ENCODE results near the gene GMCL1. TPM values are rescaled to one million over a fixed set of nuclear protein-coding genes. Genes with fewer than 3 reads are reported as not detected.

The GMCL1 gene
- total and polyA plus RNA-seq, 2 experiments from 2014 or later, result 27.0 to 27.3 TPM

DNA sequence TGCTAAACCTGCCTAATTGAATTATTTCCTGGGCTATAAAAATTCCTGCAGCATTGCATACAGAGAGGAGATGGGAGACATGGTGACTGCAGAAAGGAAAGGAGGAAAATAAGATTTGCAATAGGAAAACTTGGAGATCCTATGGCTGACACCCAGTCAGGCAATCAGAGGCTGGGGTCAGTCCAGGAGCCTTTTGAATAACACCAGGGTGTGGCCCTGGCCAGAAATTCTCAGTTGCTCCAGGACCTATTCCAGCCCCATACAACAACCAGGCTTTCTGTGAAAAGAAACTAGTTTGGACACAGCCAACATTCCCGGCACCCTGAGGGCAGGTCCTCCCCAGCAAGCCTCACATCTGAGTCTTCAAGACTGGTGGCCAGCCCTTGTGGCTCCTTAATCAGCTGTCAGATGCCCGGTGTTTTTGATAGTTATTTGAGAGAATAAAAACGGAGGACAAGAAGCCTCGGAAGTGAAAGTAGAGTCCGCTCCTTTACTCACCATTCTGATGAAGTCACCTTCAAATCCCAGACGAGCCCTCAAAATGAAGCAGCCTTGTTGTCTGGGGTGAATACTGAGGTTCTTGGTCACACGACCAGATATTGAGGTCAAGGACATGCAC is 31.1 kb upstream of the GMCL1 start:
- H3K4me2 ChIP-seq, result no peak overlapping the region
- no peak overlapping the region for H3K27ac ChIP-seq (ENCODE audit: low read depth)
- peaks cover 4% of the 10 kb centered on the region; the same call in 1 of the 3 replicates for H3K9me3 Mint-ChIP-seq
- H2AFZ ChIP-seq, result no peak overlapping the region
- peaks cover 5% of the 10 kb centered on the region; the same call in 1 of the 2 replicates for H3K4me1 ChIP-seq (ENCODE audit: insufficient read depth)
- H3K9me2 ChIP-seq (ENCODE audit: insufficient read depth), result no peaks in the 10 kb centered on the region
- H3K36me3 Mint-ChIP-seq (ENCODE audit: low read depth), result peaks cover 4% of the 10 kb centered on the region; the same call in 2 of the 3 replicates
- H3K79me2 ChIP-seq (replicated peaks; ENCODE audit: insufficient read depth), result no peaks in the 10 kb centered on the region
- ATAC-seq (peak; percentile 40), DNase-seq (ENCODE audit: low spot score) (no peak)
- H3F3A ChIP-seq (replicated peaks; ENCODE audit: low read depth), result no peaks in the 10 kb centered on the region
- peaks cover 4% of the 10 kb centered on the region for H3K27me3 Mint-ChIP-seq (ENCODE audit: insufficient read depth, low read depth, poor library complexity)
- H3K27me3 ChIP-seq (ENCODE audit: insufficient read depth), result no peaks in the 10 kb centered on the region
- no peaks in the 10 kb centered on the region for H3K36me3 ChIP-seq (ENCODE audit: insufficient read depth)
- H3K4me3 Mint-ChIP-seq, result no peak overlapping the region
- TF ChIP-seq JUNB (IDR thresholded peaks at IDR 0.05; ENCODE audit: unreplicated experiment) (no peak), ZNF114 (CRISPR knock-in tag; IDR thresholded peaks at IDR 0.05) (no peak), EZH2 (IDR thresholded peaks at IDR 0.05; ENCODE audit: low read depth, unreplicated experiment) (no peak), NANOG (IDR thresholded peaks at IDR 0.05; ENCODE audit: borderline replicate concordance) (no peak), ZNF331 (CRISPR knock-in tag; IDR thresholded peaks at IDR 0.05; ENCODE audit: low read depth) (no peak), POLR2AphosphoS5 (IDR thresholded peaks at IDR 0.05; ENCODE audit: low read depth) (no peak)
- TF ChIP-seq, protein P1, sequence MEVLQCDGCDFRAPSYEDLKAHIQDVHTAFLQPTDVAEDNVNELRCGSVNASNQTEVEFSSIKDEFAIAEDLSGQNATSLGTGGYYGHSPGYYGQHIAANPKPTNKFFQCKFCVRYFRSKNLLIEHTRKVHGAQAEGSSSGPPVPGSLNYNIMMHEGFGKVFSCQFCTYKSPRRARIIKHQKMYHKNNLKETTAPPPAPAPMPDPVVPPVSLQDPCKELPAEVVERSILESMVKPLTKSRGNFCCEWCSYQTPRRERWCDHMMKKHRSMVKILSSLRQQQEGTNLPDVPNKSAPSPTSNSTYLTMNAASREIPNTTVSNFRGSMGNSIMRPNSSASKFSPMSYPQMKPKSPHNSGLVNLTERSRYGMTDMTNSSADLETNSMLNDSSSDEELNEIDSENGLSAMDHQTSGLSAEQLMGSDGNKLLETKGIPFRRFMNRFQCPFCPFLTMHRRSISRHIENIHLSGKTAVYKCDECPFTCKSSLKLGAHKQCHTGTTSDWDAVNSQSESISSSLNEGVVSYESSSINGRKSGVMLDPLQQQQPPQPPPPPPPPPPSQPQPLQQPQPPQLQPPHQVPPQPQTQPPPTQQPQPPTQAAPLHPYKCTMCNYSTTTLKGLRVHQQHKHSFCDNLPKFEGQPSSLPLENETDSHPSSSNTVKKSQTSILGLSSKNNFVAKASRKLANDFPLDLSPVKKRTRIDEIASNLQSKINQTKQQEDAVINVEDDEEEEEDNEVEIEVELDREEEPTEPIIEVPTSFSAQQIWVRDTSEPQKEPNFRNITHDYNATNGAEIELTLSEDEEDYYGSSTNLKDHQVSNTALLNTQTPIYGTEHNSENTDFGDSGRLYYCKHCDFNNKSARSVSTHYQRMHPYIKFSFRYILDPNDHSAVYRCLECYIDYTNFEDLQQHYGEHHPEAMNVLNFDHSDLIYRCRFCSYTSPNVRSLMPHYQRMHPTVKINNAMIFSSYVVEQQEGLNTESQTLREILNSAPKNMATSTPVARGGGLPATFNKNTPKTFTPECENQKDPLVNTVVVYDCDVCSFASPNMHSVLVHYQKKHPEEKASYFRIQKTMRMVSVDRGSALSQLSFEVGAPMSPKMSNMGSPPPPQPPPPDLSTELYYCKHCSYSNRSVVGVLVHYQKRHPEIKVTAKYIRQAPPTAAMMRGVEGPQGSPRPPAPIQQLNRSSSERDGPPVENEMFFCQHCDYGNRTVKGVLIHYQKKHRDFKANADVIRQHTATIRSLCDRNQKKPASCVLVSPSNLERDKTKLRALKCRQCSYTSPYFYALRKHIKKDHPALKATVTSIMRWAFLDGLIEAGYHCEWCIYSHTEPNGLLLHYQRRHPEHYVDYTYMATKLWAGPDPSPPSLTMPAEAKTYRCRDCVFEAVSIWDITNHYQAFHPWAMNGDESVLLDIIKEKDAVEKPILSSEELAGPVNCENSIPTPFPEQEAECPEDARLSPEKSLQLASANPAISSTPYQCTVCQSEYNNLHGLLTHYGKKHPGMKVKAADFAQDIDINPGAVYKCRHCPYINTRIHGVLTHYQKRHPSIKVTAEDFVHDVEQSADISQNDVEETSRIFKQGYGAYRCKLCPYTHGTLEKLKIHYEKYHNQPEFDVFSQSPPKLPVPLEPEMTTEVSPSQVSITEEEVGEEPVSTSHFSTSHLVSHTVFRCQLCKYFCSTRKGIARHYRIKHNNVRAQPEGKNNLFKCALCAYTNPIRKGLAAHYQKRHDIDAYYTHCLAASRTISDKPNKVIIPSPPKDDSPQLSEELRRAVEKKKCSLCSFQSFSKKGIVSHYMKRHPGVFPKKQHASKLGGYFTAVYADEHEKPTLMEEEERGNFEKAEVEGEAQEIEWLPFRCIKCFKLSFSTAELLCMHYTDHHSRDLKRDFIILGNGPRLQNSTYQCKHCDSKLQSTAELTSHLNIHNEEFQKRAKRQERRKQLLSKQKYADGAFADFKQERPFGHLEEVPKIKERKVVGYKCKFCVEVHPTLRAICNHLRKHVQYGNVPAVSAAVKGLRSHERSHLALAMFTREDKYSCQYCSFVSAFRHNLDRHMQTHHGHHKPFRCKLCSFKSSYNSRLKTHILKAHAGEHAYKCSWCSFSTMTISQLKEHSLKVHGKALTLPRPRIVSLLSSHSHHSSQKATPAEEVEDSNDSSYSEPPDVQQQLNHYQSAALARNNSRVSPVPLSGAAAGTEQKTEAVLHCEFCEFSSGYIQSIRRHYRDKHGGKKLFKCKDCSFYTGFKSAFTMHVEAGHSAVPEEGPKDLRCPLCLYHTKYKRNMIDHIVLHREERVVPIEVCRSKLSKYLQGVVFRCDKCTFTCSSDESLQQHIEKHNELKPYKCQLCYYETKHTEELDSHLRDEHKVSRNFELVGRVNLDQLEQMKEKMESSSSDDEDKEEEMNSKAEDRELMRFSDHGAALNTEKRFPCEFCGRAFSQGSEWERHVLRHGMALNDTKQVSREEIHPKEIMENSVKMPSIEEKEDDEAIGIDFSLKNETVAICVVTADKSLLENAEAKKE (CRISPR knock-in tag; IDR thresholded peaks at IDR 0.05), result no peak
- no peak overlapping the region for H3K27ac Mint-ChIP-seq
- H3K4me3 ChIP-seq, result no peak overlapping the region
- no peaks in the 10 kb centered on the region for H4K20me1 ChIP-seq (replicated peaks; ENCODE audit: insufficient read depth)
- H3K4me1 Mint-ChIP-seq, result peaks cover 13% of the 10 kb centered on the region

Data from GM23338 (cell line).